ENCODE results near the gene FARP1.

DNA sequence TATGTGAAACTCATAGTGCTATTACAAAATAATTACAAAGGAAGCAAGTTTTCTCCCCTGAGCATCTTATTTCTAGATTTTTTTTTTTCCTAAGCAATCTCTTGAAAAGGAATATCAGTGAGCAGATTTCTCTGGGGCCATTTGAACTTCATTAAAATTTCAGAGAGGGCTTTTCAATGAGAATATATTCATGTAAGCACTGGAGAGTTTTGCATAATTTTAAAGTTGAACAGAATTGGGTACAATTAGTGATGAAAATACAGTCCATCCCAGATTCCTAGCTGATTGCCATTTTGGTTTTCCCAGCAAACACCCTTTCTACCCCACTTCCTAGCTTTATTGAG, 101.0 kb downstream of the FARP1 start:
- TF ChIP-seq, protein P1, sequence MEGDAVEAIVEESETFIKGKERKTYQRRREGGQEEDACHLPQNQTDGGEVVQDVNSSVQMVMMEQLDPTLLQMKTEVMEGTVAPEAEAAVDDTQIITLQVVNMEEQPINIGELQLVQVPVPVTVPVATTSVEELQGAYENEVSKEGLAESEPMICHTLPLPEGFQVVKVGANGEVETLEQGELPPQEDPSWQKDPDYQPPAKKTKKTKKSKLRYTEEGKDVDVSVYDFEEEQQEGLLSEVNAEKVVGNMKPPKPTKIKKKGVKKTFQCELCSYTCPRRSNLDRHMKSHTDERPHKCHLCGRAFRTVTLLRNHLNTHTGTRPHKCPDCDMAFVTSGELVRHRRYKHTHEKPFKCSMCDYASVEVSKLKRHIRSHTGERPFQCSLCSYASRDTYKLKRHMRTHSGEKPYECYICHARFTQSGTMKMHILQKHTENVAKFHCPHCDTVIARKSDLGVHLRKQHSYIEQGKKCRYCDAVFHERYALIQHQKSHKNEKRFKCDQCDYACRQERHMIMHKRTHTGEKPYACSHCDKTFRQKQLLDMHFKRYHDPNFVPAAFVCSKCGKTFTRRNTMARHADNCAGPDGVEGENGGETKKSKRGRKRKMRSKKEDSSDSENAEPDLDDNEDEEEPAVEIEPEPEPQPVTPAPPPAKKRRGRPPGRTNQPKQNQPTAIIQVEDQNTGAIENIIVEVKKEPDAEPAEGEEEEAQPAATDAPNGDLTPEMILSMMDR (IDR thresholded peaks at IDR 0.05; ENCODE audit: insufficient read depth, low read depth, low read length), result no peak
- TF ChIP-seq EZH2 (IDR thresholded peaks at IDR 0.05; ENCODE audit: insufficient read depth, low read length), result no peak

All from astrocyte (in vitro differentiated cells and primary cell).